ENCODE measurements around the gene BCAS3.

BCAS3 gene

DNA sequence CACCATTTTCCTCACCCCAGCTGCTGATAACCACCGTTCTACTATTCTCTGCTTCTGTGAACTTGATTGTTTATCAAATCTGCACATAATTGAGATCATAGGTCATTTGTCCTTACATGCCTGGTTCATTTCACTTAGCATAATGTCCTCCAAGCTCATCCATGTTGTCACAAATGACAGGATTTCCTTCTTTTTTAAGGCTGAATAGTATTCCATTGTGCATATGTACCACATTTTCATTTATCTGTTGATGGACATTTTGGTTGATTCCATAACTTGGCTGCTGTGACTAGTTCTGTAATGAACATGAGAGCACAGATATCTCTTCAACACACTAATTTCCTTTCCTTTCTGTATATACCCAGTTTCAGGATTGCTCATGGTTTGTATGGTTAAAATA, 496.7 kb downstream of the BCAS3 start:
- no peak for DNase-seq

DNA sequence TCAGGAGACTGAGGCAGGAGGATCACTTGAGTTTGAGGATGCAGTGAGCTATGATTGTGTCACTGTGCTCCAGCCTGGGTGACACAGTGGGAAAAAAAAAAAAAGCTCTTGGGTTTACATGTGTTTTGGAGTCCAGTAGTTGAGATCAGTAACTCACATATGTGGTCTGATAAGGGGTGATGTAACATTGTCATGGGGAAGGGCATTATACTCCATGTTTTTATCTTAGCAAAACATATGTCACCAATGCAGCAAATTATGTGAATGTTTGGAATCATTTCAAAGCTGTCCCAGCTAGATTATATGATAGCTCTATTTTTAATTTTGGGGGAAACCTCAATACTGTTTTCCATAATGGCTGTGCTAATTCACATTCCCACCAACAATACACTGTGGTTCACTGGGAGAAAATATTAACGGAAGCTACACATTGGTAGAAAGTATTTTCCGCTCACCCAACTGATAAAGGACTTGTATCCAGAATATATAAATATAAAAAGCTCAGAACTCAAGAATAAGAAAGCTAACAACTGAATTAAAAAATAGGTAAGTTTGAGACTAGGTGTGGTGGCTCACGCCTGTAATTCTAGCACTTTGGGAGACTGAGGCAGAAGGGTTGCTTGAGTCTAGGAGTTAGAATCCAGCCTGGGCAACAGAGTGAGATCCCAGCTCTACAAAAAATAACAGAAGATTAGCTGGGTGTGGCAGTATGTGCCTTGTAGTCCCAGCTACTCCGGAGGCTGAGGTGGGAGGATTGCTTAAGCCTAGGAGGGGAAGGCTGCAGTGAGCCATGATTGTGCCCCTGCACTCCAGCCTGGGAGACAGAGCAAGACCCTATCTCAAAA, 497.9 kb downstream of the BCAS3 start:
- no peak for DNase-seq

DNA sequence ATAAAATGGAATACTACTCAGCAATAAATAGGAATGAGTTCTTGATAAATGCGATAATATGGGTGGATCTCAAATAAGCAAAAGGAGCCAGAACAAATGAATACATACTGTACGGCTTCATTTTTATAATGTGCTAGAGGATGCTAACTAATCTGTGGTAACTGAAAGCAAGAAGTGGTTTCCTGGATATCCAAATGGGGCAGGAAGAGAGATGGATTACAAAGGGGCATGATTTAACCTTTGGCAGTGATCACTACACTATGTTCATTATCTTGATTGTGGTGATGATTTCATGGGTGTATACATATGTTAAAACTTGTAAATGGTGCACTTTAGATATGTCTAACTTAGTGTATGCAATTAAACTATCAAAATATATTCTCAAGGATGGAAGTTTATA, 499.7 kb downstream of the BCAS3 start:
- DNase-seq: no peak

DNA sequence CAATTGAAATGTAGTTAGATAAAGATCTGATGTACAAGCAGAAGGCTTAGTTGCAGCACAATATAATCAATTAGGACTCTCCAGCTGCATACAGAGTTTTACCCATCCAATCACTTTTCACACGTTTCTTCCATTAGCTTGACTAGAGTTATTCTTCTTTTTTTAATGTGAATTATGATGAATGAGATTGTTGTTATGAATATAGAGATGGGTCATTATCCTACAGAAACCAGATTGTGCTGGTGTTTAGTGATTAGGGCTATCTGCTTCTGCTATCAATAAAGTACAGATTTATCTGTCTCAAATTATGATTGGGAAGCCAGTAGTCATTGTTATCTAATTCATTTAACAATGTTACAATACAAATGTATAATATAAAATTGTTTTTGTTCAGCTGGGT, 500.6 kb downstream of the BCAS3 start:
- no peak for DNase-seq

DNA sequence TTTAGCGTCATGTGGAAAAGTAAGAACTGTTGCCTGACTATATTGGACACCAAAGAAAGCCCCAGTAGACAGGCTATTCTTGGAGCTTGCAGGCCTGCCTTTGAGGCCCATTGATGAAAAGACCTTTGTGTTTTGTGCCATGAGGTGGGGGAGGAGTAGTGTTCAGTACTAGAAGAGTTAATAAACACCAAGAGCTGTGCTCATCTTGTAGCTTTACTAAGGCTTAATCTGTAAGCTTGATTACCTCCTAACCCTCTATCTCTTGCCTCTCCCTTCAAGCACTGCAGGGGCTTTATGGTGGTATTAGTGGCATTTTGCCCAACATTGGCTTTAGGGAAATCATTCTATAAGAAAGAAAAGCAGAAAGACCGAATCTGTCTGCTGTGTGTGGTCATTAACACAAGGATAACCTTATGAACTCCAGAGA, 501.7 kb downstream of the BCAS3 start:
- no peak for DNase-seq

DNA sequence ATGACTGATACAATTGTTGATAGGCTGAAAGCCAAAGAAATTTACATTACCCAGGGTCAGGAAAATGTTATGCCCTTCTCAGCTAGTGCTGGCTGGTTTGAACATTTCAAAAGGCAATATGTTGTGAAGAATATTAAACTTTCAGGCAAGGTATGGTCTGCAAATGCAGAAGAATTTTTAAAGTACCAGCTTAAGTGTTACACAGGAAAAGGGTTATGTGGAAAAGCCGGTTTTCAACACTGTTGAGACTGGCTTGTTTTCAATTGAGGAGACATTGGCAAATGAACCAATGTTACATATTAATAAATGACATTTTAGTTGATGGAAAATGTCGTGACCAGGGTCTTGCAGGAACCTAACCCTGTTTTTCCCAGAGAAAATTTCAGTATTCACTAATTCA, 506.1 kb downstream of the BCAS3 start:
- DNase-seq: no peak

DNA sequence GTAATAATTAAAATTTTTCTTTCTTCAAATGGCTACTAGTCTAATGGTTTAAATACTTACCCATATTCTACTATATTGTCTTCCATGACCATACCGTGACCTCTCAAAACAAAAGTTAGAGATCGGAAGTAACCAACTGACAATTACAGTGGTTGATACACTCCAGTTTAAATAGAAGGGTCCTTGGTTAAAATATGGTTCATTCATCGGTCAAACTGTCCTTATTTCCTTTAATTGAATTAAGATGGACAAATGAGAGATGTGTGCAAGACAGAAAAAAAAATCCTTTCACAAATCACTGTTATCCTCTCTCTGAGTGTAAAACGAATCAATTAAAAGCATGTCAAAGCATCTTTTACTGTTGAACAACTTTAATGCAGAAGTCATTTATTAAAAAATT, 507.7 kb downstream of the BCAS3 start:
- DNase-seq: no peak

DNA sequence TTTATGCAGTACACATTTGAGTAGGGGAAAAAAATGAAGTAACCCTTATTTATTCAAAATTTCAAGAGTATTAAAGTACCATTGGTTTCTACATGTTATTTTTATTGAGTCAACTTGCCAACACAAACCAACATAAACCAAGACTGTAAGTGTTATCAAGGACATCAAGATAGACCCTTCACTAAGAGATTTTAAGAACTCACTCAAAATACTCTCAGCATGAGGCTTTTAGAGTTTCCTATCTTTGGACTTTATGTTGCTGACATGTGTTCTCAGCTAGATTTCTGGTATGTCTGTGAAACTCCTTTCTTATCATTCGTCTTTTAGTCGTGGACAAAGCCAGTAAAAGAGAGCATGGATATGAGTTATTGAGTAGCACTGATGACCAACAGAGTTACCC, 509.4 kb downstream of the BCAS3 start:
- no peak for DNase-seq

DNA sequence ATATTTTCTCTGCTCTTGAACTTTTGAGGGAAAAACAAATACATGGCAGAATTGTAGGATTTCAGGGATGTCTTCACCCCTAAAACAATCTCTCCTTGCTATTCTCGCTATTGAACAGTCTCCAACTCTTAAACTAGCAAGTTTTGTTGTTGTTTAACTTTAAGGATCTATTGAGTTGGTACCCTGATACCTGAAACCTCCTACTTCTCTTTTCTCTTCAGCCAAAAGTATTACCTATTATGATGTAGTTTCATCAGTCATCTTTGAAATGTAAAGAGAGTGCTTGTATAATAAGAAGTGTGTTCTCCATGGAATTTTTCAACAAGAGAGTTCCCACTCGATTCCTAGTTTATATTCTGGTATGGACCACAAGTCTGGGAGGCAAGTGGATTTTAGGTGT, 510.4 kb downstream of the BCAS3 start:
- no peak for DNase-seq

DNA sequence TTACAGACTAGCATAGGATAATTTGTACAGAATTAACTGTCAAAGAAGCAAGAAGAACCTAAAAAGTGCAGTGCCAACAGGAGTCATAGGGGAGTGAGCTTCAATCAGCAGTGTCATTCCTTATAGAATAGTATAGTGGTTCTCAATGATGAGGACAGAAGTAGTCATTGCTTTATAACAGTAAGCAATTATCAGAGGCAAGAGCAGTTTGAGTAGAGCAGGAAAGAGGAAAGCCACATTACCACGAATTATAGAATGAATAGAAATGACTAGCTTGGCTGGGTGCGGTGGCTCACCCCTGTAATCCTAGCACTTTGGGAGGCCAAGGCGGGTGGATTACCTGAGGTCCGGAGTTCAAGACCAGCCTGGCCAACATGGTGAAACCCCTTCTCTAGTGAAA, 512.3 kb downstream of the BCAS3 start:
- DNase-seq: no peak

DNA sequence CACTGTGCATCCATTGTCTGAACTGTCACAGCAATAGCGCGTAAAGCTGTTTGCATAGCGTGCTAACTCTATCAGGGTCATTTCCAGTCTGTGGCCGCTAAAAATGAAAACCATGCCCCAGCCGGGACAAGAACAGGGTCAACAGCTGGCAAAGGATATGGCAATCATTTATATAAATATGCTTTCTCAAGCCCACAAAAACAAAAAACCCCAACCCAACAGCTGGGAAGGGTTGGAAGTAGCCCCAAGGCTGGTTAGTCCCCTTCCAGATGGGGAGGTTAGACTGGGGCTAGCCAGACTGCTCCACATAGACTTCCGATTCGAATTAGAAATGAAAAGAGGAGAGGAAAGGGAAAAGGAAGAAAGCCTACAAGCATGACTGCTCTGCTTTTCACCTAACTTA, 518.7 kb downstream of the BCAS3 start:
- no peak for DNase-seq

DNA sequence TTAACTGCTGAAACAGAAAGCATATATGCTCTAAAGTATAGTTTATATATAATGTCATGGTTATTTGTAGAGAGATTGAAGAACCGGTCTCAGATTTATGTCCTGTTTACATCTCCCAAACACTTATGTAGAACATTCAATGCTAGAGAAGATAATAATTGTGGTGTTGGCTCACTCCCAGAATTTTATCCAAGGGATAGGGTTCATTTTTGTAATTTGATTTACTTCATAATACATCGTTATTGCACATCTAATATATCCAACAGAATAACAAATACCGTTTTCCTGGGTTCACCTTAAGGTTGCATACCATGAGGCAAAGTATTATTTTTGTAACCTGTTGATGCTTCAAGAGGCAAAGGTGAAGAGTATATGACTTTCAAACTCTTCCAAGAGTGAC, 519.1 kb downstream of the BCAS3 start:
- no peak for DNase-seq

DNA sequence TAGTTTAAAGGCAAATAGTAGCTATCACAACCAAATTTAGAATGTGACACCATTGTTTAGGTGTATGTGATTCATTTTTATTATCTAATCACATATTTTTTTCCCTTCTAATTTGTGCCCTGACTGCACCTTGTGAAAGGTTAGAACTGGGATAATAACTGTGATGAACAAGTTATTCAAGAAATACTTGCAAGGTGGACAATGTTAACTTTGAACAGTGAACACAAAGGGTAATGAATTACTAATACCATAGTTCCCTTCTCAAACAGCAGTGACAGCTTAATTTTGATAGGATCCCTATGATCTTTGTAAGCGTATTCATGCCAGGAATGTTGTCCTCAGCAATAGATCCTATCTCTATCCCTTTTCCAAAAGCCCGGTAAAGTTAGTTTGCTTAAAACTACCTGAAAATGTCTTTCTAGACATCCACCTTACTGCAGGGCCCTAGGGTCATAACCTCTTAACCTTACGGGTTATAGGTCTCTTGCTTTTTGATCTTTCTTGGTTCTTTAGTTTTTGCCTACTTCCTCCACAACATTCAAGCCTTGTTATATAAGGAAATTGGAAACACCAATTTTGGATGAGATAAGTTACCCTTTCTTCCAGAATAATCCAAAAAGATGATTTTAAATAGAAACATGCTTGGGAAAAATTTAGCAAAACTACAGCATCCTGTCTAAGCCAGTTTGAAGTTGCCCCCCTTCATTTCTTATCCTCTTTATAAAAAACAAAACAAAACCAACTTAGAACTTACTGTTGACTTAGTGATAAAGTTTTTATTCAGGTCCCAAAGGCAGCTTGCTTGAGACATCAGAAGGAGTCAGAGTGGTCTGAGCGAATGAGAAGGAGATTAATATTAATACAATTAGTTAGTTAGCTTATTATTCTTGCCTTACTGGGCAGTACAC, 522.0 kb downstream of the BCAS3 start:
- DNase-seq: no peak

DNA sequence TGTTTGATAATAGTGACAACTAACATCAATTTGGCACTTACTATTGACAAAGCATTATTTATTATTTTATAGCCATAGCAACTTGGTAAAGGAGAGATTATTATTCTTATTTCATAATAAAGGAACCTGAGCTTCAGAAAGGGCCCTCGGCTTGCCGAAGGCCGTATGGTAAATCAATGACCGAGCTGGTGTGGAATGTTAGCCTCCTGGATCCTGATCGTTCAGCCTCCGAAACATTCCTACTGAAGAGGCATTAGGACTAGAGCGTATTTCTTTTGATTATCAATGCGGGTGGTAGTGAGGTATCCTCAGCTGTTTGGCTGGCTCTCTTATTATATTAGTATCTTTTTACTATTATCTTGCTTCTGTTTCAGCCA, 522.7 kb downstream of the BCAS3 start:
- no peak for DNase-seq

DNA sequence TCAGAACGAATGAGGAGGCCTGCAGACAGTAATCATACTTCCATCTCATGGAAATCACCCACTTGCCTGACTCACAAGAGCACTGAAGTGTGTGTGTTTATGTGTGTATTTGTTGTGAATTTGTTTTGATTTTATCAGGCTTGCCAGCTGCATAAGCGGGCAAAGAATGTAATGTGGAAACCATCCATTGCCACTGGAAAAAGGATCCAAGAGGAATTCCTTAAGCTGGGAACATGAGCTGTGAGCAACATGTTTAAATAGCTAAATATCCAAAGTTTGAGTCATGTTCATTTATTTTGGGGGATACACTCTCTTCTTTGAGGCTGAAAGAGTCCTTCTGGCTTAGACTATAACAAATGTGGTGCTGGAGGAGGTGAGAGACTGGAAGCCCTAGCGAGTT, 523.6 kb downstream of the BCAS3 start:
- no peak for DNase-seq

DNA sequence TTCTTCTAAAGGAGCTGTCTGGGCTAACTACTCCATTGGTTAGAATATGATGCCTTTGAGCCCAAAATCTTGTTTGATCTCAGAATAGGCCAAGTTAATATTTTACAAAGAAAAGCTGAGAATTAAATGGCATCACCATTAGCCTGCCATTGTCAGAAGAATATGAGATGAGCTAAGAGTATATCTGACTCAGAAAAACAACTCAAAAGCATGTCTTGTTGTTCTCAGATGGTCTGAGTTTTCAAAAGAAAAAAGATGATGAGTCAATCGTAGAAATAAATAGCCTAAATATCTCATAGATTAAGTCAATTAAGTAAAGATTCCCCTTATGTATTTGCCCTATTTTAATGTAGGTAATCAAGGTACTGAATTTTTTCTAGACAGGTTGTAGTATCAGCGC, 524.9 kb downstream of the BCAS3 start:
- DNase-seq: no peak

DNA sequence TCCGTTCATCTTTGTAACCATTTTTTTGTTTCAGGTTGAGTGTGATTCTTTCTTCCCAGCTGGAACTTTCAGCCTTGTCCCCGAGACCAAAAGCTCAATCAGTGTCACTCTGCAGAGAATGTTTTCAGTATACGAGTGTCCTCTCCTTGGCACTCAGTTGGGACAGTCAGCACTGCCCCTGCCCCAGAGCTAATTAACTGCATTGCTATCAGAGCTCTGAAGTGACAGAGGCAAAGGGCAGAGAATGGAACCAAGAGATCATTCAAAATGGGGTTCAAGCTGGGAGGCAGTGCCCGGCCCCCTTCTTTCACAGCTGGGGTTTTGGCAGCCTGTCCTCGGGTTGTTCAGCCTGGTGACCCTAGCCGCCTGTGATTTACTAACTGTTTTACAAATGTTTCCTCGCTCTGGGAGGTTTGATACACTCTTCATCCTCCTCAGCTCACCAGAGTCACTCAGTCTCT, 526.0 kb downstream of the BCAS3 start:
- no peak for DNase-seq

DNA sequence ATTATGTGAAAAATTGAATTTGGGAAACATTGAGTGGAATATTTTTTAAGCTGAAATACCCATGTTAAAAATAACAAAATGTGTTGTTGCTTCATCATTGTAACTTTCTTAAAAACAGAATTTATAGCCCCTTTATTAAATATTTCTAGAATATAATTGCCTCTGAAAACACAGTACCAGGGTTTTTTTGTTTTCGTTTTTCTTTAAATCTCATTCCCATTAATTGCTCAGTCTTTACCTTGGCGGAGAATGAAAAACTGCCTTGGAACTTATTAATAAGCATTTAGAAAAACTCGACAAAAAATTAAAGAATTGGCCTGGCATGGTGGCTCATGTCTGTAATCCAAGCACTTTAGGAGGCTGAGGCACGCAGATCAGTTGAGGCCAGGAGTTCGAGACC, 526.8 kb downstream of the BCAS3 start:
- no peak for DNase-seq

DNA sequence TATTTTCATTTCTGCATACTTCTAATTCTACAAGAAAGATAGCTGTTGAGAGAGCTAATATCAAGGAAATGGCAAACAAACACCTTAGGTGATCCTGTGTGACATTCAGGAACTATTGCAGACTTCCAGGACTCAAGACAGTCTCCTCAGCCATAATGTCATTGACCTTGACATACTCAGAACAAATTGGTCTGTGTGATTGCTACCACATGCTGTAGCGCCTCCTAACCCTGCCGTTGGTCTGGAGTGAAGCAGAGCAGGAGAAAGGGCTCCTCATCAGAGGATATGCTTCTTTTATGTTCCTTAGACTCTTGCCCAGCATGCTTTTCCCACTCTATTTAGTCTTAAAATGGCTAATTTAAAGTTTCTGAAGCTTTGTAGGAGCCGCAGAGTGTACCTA, 527.8 kb downstream of the BCAS3 start:
- no peak for DNase-seq

DNA sequence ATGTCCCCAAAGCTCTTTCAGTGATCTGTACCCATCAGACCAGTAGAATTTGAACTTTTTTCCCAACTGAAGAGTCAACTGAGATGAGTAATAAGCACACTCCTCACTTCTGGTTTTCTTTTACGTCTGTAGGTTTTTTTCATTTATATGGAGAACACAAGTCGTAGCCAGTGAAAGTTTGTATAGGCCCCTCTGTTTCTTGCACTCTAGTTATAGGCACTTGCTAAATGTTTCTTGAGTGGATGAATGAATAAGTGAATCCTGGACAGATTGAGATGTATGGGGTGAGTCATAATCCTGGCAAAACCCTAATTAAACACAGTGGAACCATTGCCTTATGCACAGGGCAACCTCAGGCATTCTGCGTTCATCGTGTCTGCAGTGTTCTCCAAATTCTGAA, 528.3 kb downstream of the BCAS3 start:
- DNase-seq: no peak

DNA sequence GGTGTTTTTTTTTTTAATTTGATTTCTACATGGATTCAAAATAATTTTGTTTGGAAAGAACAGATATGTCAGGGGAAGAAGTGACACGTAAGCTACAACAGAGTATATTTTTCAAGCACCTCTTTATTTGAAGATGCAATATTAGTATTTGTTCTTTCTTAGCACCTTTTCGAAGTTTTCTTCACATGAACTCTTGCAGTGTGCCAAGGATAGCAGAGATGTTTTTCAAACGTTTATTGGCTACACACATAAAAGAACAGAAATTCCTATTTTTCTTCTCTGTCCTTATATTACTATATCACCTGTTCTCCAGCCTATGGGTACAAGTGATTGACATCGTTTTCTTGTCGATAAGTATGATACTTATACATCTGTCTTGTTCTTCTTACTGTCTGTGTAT, 529.3 kb downstream of the BCAS3 start:
- DNase-seq: no peak

DNA sequence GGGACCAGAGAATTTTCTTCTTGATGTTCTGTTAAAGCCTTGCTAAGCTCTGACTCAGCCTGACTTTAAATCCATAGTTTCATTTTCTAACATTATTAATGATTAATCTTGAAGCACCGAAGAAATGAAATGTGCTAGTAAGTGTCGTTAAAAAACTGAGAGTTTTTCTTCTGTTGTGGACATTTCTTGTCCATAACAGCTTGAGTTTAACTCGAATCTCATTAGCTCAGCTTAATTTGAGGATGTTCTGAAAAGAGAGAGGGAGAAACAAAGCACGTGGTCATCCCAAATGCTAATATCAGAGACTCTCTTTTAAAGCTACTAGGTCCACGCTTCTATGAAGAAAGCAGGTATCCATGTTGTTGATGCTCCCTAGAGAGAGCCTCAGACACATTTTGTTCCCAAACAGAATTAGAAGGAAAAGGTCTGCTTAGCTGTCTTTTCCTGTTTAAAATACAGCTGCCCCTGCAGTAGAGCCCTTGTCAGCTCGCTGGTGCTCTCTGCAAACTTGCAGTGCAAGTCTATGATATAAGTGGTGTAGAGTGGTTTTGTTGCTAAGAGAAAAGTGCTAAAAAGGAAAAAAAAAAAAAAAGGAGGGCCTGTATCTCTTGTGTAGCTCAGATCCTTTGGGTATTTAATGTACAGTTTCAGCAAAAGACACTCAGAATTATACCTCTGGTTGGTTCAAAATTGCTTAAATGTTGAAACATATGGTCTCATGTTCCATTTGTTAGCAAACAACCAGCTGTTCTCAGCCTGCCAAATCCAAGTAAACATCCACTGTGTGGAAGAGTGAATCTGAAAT, 530.9 kb downstream of the BCAS3 start:
- DNase-seq: no peak

DNA sequence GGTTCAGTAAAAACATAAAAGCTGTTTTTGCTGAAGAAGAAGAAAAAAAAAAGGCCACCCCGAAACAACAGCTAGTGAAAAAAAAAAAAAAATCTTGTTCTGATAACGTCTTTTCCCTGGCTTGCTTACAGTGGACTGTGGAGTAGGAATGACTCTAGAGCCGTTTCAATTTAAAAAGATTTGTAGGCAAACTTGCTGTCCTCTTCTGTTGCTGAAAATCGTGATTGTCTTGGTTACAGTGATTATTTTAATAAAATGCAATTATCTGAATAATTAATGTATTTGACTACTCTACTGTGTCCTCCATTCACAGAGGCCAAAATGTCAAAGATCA, 531.4 kb downstream of the BCAS3 start:
- DNase-seq: no peak
